Activated CD8-positive, alpha-beta T cell treated with anti-CD3 and anti-CD28 coated beads for 36 hours (primary cell): ENCODE results near the gene ZIC4. TPM values are rescaled to one million over a fixed set of nuclear protein-coding genes. Genes with fewer than 3 reads are reported as not detected.

Experiments used
- ATAC-seq: fragments of 200-7000 bp; cut with Tn5 transposase; one replicate; pipeline ENCODE4 v1.10.0; 2021; ENCODE audit warnings: mild to moderate bottlenecking, moderate library complexity
- CTCF ChIA-PET: fragments of 350-600 bp; sonication (Branson Sonifier 250); formaldehyde crosslinking; loops from one replicate; lab custom pipeline; 2021; ENCODE audit warnings: antibody characterized with exemption; lab: Charles Lee
- POLR2A ChIA-PET: fragments of 350-600 bp; sonication (Branson Sonifier 250); formaldehyde crosslinking; loops from one replicate; lab custom pipeline; 2021; ENCODE audit warnings: antibody characterized with exemption; lab: Charles Lee
- DNase-seq: peaks from one replicate; pipeline ENCODE4 v3.0.0-alpha.2; 2020
- H3K27ac Mint-ChIP-seq: one replicate; pipeline ENCODE4 v1.8.0; 2021; ENCODE audit warnings: mild to moderate bottlenecking, mixed read lengths
- H3K27me3 Mint-ChIP-seq: one replicate; pipeline ENCODE4 v1.8.0; 2021; ENCODE audit warnings: mixed read lengths
- H3K36me3 Mint-ChIP-seq: one replicate; pipeline ENCODE4 v1.8.0; 2021; ENCODE audit warnings: low read depth, mixed read lengths
- H3K4me1 Mint-ChIP-seq: one replicate; pipeline ENCODE4 v1.8.0; 2021; ENCODE audit warnings: low read depth, mixed read lengths
- H3K4me3 Mint-ChIP-seq: one replicate; pipeline ENCODE4 v1.8.0; 2021; ENCODE audit warnings: mild to moderate bottlenecking, moderate library complexity, mixed read lengths
- H3K9me3 Mint-ChIP-seq: one replicate; pipeline ENCODE4 v1.8.0; 2021; ENCODE audit warnings: mixed read lengths
- intact Hi-C: fragments of 100-400 bp; cut with micrococcal nuclease; formaldehyde crosslinking; loops from one replicate; pipeline ENCODE4 v1.10.0; 2022
- total RNA-seq, 2 experiments: library from RNA; stranded (reverse); gene quantifications; one replicate each; pipeline ENCODE4 v1.2.3, GENCODE V29; 2021
- TF ChIP-seq, protein P1 (sequence below): fragments of 200-600 bp; IDR thresholded peaks from one replicate; pipeline ENCODE4 v1.8.0; 2022; ENCODE audit warnings: antibody characterized with exemption, mild to moderate bottlenecking

Gene ZIC4
- total RNA-seq, 2 experiments from 2014 or later = not detected

DNA sequence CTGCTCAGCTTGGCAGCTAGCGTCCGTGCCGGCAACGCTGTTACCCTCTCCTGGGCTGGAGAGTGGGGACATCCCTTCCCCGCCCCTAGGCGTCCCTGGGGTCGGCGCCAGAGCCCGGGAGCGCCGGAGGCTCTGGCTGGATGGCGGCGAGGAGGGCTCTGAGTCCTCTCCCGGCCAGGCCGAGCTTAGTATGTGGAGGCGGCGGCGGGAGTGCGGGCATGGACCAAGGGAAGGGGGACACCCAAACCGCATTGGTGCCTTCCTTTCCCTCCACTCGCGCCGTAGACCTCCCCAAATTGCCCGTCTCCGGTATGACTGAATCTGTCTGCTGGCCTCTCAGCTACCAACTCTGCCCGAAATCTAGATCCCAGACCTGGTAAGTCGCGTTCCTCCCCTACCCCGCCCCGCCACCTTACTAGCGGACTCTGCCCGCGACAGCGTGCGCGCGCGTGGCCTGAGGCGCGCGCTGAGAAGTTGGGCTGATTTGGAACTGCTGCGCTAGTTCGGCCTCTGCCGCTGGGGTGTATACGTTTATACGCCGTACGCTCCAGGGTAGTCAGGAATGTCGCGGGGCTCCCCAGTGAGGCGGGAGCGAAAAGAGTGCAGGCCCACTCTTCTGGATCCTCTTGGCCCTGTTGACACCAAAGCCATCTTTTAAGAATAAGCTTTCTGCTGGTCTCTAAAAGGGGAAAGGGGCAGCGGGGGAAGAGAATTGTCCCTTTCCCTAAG is 15.0 kb upstream of the ZIC4 start:
- ChIA-PET POLR2A (no interaction called here), CTCF (interaction anchor here (1.3 kb wide), 1 partner anchor 10 kb away, joined by 3 read pairs; no protein-coding TSS in a partner anchor)
- Mint-ChIP-seq H3K4me1 (no peaks in the 10 kb centered on the region), H3K4me3 (no peak overlapping the region), H3K9me3 (peaks cover 4% of the 10 kb centered on the region), H3K36me3 (peaks cover 5% of the 10 kb centered on the region), H3K27ac (no peak overlapping the region), H3K27me3 (peaks cover 74% of the 10 kb centered on the region)
- no peak for ATAC-seq
- no peak for DNase-seq
- TF ChIP-seq, protein P1, sequence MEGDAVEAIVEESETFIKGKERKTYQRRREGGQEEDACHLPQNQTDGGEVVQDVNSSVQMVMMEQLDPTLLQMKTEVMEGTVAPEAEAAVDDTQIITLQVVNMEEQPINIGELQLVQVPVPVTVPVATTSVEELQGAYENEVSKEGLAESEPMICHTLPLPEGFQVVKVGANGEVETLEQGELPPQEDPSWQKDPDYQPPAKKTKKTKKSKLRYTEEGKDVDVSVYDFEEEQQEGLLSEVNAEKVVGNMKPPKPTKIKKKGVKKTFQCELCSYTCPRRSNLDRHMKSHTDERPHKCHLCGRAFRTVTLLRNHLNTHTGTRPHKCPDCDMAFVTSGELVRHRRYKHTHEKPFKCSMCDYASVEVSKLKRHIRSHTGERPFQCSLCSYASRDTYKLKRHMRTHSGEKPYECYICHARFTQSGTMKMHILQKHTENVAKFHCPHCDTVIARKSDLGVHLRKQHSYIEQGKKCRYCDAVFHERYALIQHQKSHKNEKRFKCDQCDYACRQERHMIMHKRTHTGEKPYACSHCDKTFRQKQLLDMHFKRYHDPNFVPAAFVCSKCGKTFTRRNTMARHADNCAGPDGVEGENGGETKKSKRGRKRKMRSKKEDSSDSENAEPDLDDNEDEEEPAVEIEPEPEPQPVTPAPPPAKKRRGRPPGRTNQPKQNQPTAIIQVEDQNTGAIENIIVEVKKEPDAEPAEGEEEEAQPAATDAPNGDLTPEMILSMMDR = no peak
- intact Hi-C loops = loop anchor here (5.0 kb wide), 1 partner anchor 34 kb away; no protein-coding TSS in a partner anchor

- no peak overlapping the region for H3K4me3 Mint-ChIP-seq
- TF ChIP-seq, protein P1 = no peak
- peaks cover 5% of the 10 kb centered on the region for H3K36me3 Mint-ChIP-seq
- ChIA-PET CTCF (no interaction called here), POLR2A (no interaction called here)
- H3K9me3 Mint-ChIP-seq = peaks cover 4% of the 10 kb centered on the region
- no peak for ATAC-seq
- no peaks in the 10 kb centered on the region for H3K4me1 Mint-ChIP-seq
- intact Hi-C loops = loop anchor here (5.0 kb wide), 1 partner anchor 33 kb away; no protein-coding TSS in a partner anchor
- no peak for DNase-seq
- peaks cover 76% of the 10 kb centered on the region for H3K27me3 Mint-ChIP-seq
- no peak overlapping the region for H3K27ac Mint-ChIP-seq
These were observed 14.2 kb upstream of the ZIC4 start for GRCh38 chr3:147420353-147421183.

GRCh38 chr3:147419781-147420224 is 13.5 kb upstream of the ZIC4 start:
- H3K27me3 Mint-ChIP-seq = peaks cover 77% of the 10 kb centered on the region
- ChIA-PET CTCF (no interaction called here), POLR2A (no interaction called here)
- DNase-seq (no peak), ATAC-seq (no peak)
- peaks cover 5% of the 10 kb centered on the region for H3K36me3 Mint-ChIP-seq
- no peaks in the 10 kb centered on the region for H3K4me1 Mint-ChIP-seq
- TF ChIP-seq, protein P1 = no peak
- H3K27ac Mint-ChIP-seq = no peak overlapping the region
- H3K9me3 Mint-ChIP-seq = peaks cover 4% of the 10 kb centered on the region
- H3K4me3 Mint-ChIP-seq = no peak overlapping the region
- intact Hi-C loops = loop anchor here (5.0 to 10.0 kb wide), 2 partner anchors 33 to 65 kb away; no protein-coding TSS in a partner anchor

DNA sequence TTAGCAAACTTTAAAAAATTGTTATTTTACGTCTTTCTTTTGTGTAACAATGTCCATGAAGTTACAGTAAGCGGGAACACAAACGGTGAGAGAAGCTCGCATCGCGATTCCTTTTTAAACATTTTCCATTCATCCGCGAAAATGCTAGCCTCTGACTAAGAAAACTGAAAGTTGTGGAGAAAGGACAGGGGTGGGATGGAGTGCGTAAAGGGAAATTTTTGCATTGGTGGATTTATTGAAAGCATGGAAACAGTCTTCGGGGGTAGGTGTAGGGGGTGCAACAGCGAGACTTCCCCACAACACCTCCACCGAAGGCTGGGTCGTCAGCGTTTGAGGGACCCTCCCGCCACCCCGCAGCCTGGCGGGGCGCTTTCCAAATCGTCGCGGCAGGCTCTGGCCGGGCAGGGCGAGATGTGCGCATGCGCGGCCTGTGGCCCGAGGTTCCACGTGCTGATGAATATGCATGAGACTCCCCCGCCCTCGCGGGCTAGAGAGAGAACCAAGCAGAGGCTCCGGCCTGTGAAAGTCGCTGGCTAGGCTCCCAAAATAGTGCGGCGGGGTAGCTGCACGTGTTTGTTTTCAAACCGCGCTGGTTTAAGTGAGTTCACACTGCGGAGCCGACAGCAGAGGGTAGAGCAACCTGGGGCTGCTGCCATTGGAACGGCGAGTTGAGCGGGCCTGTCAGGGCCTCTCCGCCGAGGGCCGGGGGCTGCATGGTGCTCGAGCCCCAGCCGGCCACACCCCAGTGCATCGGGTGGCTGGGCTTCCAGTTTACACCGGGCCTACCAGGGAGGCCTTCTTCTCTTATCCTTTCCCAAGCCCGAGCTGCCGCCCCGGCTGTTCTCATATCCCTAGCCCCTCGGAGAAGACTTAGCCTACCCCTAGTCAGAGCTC is 12.7 kb upstream of the ZIC4 start:
- no peaks in the 10 kb centered on the region for H3K4me1 Mint-ChIP-seq
- H3K9me3 Mint-ChIP-seq = peaks cover 4% of the 10 kb centered on the region
- no peak overlapping the region for H3K4me3 Mint-ChIP-seq
- H3K27ac Mint-ChIP-seq = no peak overlapping the region
- intact Hi-C loops = loop anchor here (10.0 kb wide), 1 partner anchor 64 kb away; no protein-coding TSS in a partner anchor
- DNase-seq = no peak
- ChIA-PET CTCF (no interaction called here), POLR2A (no interaction called here)
- H3K36me3 Mint-ChIP-seq = peaks cover 5% of the 10 kb centered on the region
- TF ChIP-seq, protein P1 = no peak
- no peak for ATAC-seq
- H3K27me3 Mint-ChIP-seq = peaks cover 82% of the 10 kb centered on the region
